ENCODE measurements around the gene CNIH2. TPM values are rescaled to one million over a fixed set of nuclear protein-coding genes. Genes with fewer than 3 reads are reported as not detected.

The CNIH2 gene
- polyA plus RNA-seq: not detected

- no peaks in the 10 kb centered on the region for H3K9me3 Mint-ChIP-seq
- H3K4me1 Mint-ChIP-seq: peaks cover 14 to 19% (median 17%) of the 10 kb centered on the region in 3 donors
- H3K4me3 Mint-ChIP-seq: peak within 1 kb of the TSS; percentile 55 to 72 (median 64)
- peaks cover 3% of the 10 kb centered on the region for H3K36me3 Mint-ChIP-seq
- peaks cover 4% of the 10 kb centered on the region for H3K27me3 Mint-ChIP-seq
- H3K27ac Mint-ChIP-seq: peak within 1 kb of the TSS in 1 of 3 donors; percentile 68
Measured at GRCh38 chr11:66277471-66278362, at the start of gene CNIH2. Gene CNIH2 (plus strand): TSS chr11:66278175. CDS start chr11:66278457, 282 bp downstream.

GRCh38 chr11:66228521-66228920, 49.5 kb upstream of the CNIH2 start:
- H3K36me3 Mint-ChIP-seq: peaks cover 2% of the 10 kb centered on the region
- no peaks in the 10 kb centered on the region for H3K9me3 Mint-ChIP-seq
- H3K27ac Mint-ChIP-seq: peak overlapping the region in 1 of 3 donors; percentile 42
- H3K4me3 Mint-ChIP-seq: peak overlapping the region in 1 of 4 donors; percentile 63
- H3K27me3 Mint-ChIP-seq: no peaks in the 10 kb centered on the region
- peaks cover 0 to 1% (median 0%) of the 10 kb centered on the region in 3 donors for H3K4me1 Mint-ChIP-seq

DNA sequence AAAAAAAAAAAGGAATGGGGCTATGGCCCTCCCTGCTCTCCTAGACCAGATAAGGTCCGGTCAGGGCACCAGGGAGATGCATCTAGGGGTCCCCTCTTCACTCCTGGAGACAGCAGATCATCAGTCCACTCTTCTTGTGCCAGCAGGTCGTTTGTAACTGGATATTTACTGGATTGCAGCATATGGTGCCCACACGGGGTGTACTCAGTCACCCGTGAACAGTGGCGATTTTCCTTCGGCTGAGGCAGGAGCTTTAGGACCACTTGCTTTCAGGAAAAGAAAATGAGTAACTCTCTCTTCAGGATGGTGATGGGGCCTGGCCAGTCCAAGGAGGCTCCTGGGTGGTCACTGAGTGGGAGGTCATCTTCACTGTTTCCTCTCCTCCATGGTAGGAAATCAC, 47.8 kb upstream of the CNIH2 start:
- H3K27me3 Mint-ChIP-seq: no peaks in the 10 kb centered on the region
- peaks cover 0 to 1% (median 0%) of the 10 kb centered on the region in 3 donors for H3K4me1 Mint-ChIP-seq
- H3K36me3 Mint-ChIP-seq: peaks cover 6% of the 10 kb centered on the region
- no peak overlapping the region for H3K4me3 Mint-ChIP-seq
- peak overlapping the region in 1 of 3 donors; percentile 45 for H3K27ac Mint-ChIP-seq
- H3K9me3 Mint-ChIP-seq: peaks cover 0 to 1% (median 0%) of the 10 kb centered on the region in 3 donors

- peak overlapping the region in 1 of 3 donors; percentile 45 for H3K27ac Mint-ChIP-seq
- peaks cover 10% of the 10 kb centered on the region for H3K36me3 Mint-ChIP-seq
Measured at GRCh38 chr11:66230978-66231377, 47.0 kb upstream of the CNIH2 start.

DNA sequence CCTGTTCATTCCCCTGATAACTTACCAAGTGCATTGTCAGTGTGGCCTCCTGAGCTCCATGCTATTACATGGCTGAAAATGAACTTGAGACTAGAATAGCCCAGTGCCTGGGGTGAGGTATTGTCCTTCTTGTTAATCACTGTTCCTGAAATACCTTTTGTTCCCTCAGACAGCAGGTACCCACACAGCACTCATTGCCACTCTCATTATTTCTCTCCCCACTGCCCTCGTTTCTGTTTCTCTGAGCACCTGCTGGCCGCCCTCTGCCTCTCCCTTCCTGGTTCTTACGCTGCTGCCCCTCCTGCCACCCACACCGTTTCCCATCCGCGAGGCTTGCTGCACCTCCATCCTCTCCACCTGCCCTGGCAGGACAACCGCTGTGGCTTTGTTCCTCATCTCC, 46.4 kb upstream of the CNIH2 start:
- Mint-ChIP-seq H3K36me3 (peaks cover 10% of the 10 kb centered on the region), H3K27ac (peak overlapping the region in 1 of 3 donors; percentile 69), H3K9me3 (peaks cover 0 to 1% (median 0%) of the 10 kb centered on the region in 3 donors), H3K27me3 (no peaks in the 10 kb centered on the region), H3K4me1 (peaks cover 0 to 1% (median 0%) of the 10 kb centered on the region in 3 donors), H3K4me3 (no peak overlapping the region)

More at GRCh38 chr11:66230978-66231377, 47.0 kb upstream of the CNIH2 start:
- Mint-ChIP-seq H3K4me3 (no peak overlapping the region), H3K9me3 (peaks cover 0 to 1% (median 0%) of the 10 kb centered on the region in 3 donors), H3K4me1 (peaks cover 0 to 1% (median 0%) of the 10 kb centered on the region in 3 donors), H3K27me3 (no peaks in the 10 kb centered on the region)

GRCh38 chr11:66232769-66233168, 45.2 kb upstream of the CNIH2 start:
- Mint-ChIP-seq H3K4me1 (peaks cover 0 to 1% (median 0%) of the 10 kb centered on the region in 3 donors), H3K9me3 (peaks cover 0 to 1% (median 0%) of the 10 kb centered on the region in 3 donors), H3K4me3 (no peak overlapping the region), H3K27ac (no peak overlapping the region), H3K27me3 (no peaks in the 10 kb centered on the region), H3K36me3 (peaks cover 10% of the 10 kb centered on the region)

- H3K9me3 Mint-ChIP-seq: peaks cover 0 to 1% (median 0%) of the 10 kb centered on the region in 3 donors
- peak overlapping the region in 2 of 3 donors; percentile 78 to 91 for H3K27ac Mint-ChIP-seq
- no peaks in the 10 kb centered on the region for H3K27me3 Mint-ChIP-seq
- peaks cover 10% of the 10 kb centered on the region for H3K36me3 Mint-ChIP-seq
- H3K4me1 Mint-ChIP-seq: peaks cover 0 to 1% (median 0%) of the 10 kb centered on the region in 3 donors
- no peak overlapping the region for H3K4me3 Mint-ChIP-seq
Measured at GRCh38 chr11:66233301-66233700, 44.7 kb upstream of the CNIH2 start.

DNA sequence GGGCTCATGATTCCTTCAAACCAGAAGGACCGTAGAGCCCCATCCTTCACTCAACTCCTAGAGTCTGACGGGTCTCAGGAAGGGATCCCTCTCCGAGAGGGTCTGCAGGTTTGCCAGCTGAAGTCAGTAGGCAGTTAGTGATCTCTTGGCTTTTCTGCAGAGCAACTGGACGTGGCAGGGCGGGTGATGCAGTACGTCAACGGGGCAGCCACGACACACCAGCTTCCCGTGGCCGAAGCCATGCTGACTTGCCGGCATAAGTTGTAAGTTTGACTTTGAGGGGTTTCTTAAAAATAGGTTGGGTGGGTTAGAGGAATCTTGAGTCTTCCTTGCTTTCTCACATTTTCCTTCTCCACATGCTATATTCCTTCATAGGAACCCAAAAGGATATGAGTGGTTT, 42.8 kb upstream of the CNIH2 start:
- no peak overlapping the region for H3K4me3 Mint-ChIP-seq
- peaks cover 10% of the 10 kb centered on the region for H3K36me3 Mint-ChIP-seq
- H3K9me3 Mint-ChIP-seq: peaks cover 0 to 1% (median 0%) of the 10 kb centered on the region in 3 donors
- no peaks in the 10 kb centered on the region for H3K27me3 Mint-ChIP-seq
- H3K4me1 Mint-ChIP-seq: peaks cover 0 to 1% (median 0%) of the 10 kb centered on the region in 3 donors
- H3K27ac Mint-ChIP-seq: peak overlapping the region in 1 of 3 donors; percentile 43

DNA sequence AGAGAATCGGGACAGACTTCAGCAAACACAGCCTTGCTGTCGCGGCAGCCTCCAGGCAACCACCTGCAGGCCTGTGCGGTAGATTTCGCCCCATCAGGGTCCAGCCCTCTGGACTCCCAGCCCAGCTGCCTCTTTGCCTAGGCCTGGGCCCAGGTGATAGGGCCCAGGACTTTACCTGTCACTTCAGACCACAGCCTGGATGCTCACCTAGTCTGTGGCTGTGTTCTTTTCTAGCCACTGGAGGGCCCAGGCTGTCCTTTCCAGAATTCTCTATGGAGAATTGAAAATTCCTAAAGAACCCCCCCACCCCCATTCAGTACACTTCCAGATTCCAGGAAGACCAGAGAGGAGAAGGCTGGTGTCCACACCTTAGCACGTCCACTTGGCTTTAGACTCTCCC, 40.1 kb upstream of the CNIH2 start:
- H3K4me1 Mint-ChIP-seq: no peaks in the 10 kb centered on the region
- no peaks in the 10 kb centered on the region for H3K27me3 Mint-ChIP-seq
- no peak overlapping the region for H3K27ac Mint-ChIP-seq
- H3K36me3 Mint-ChIP-seq: peaks cover 8% of the 10 kb centered on the region
- peaks cover 0 to 1% (median 0%) of the 10 kb centered on the region in 3 donors for H3K9me3 Mint-ChIP-seq
- no peak overlapping the region for H3K4me3 Mint-ChIP-seq

- peaks cover 0 to 1% (median 0%) of the 10 kb centered on the region in 3 donors for H3K9me3 Mint-ChIP-seq
- H3K27ac Mint-ChIP-seq: peak overlapping the region in 1 of 3 donors; percentile 41
- H3K4me1 Mint-ChIP-seq: no peaks in the 10 kb centered on the region
- no peak overlapping the region for H3K4me3 Mint-ChIP-seq
- no peaks in the 10 kb centered on the region for H3K27me3 Mint-ChIP-seq
- peaks cover 6% of the 10 kb centered on the region for H3K36me3 Mint-ChIP-seq
Measured at GRCh38 chr11:66238786-66239413, 39.1 kb upstream of the CNIH2 start.

DNA sequence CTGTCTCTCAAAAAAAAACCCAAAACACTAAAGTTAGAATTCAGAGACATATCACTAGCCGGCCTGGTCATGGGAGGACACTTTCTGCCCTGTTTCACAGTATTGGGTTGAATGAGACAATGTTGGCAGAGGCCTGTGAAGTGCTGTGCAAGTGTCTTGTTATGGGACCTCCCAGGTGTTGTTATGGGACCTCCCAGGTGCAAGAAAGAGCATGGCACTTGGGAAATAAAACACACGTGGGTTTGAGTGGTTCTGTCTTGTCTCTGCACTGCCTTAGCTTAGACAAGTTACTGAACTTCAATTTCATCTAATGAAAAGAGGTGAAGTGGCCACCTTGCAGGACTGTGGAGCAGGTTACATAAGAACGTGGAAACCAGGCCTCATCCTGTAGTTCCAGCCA, 38.5 kb upstream of the CNIH2 start:
- Mint-ChIP-seq H3K9me3 (peaks cover 0 to 1% (median 0%) of the 10 kb centered on the region in 3 donors), H3K4me1 (no peaks in the 10 kb centered on the region), H3K27ac (peak overlapping the region in 2 of 3 donors; percentile 41 to 53), H3K4me3 (no peak overlapping the region), H3K36me3 (peaks cover 4% of the 10 kb centered on the region), H3K27me3 (no peaks in the 10 kb centered on the region)

- no peaks in the 10 kb centered on the region for H3K9me3 Mint-ChIP-seq
- H3K27me3 Mint-ChIP-seq: no peaks in the 10 kb centered on the region
- H3K36me3 Mint-ChIP-seq: peaks cover 4% of the 10 kb centered on the region
- no peaks in the 10 kb centered on the region for H3K4me1 Mint-ChIP-seq
- H3K4me3 Mint-ChIP-seq: no peak overlapping the region
- peak overlapping the region in 1 of 3 donors; percentile 53 for H3K27ac Mint-ChIP-seq
Measured at GRCh38 chr11:66239998-66240780, 37.8 kb upstream of the CNIH2 start.

DNA sequence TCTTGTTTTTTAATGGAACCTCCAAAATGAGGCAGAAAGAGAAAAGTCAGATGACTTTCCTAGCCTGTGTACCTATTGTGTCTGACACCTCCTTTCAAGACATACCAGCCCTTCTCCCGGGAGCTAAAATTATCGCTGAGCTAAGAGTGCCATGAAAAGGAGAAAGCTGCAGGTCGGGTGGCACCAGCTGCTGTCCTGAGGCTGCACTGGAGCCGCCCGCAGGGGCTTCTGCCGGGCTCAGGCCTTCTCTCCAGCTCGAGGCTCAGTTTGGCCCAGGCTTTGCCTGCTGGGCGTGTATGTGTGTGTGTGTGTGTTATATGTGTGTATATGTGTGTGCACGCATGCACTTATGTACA, 37.2 kb upstream of the CNIH2 start:
- Mint-ChIP-seq H3K9me3 (no peaks in the 10 kb centered on the region), H3K4me1 (no peaks in the 10 kb centered on the region), H3K27me3 (no peaks in the 10 kb centered on the region), H3K27ac (peak overlapping the region in 1 of 3 donors; percentile 67), H3K4me3 (no peak overlapping the region), H3K36me3 (peaks cover under 1% of the 10 kb centered on the region)

DNA sequence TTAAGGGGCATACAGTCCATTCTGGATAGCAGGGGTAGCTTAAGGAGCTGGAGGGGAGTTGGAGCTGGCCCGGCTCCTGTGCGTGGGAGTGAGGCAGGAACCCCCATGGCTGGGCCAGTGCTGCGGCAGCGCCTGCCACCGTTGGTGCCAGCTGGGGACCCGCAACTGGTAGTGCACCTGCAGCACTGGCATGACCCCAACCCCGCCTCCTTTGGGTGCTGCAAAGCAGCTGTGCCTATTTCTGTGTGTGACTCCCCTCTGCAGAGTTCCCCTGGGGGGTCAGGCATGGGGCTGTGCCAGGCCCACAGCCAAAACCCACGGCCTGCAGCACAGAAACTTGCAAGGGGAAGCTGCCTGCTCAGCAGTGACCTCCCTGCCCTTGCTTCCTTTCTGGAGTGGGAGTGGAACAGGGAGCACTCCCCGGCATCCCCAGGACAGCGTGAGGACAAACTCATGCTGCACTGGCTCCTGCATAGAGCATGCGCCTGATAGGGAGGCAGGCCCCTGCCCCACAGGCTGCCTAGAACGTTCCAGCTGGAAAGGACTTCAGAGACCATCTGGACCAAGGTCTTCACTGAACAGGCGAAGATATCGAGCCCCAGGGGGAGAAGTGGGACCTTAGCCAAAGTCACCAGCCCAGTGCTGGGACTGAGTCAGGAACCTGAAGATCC, 35.7 kb upstream of the CNIH2 start:
- H3K27ac Mint-ChIP-seq: peak overlapping the region in 1 of 3 donors; percentile 50
- no peak overlapping the region for H3K4me3 Mint-ChIP-seq
- H3K27me3 Mint-ChIP-seq: no peaks in the 10 kb centered on the region
- H3K4me1 Mint-ChIP-seq: peaks cover 0 to 4% (median 0%) of the 10 kb centered on the region in 3 donors
- H3K9me3 Mint-ChIP-seq: no peaks in the 10 kb centered on the region
- H3K36me3 Mint-ChIP-seq: no peaks in the 10 kb centered on the region

Measured in IgD-negative memory B cell (primary cell).